ENCODE results near the gene ADH1C.
"Not testable (repeated sequence)": the region's sequence is repeated elsewhere in the genome, so short reads cannot be mapped to it uniquely, and the experiment has no call there.

DNA sequence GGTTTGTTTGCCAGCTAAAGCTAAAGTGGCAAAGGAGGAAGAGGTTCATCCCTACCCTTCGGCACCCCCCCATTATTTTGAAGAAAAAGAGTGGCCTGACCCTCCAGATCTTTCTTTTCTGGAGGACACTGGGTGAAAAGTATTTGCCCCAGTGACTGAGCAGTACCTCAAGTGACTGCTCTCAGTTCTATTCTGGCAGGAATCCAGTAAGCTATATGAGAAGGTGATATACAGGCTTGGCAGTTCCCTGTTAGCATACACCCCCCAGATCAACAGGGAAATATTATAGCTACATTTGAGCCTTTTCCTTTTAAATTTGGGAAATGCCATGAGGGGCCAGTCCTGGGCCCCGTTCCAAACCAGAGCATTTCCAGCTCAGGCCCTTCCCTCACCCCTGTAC lies 15.3 kb upstream of the ADH1C start:
- not testable (repeated sequence) for TF ChIP-seq POLR2A (IDR thresholded peaks at IDR 0.05); POLR2AphosphoS5 (IDR thresholded peaks at IDR 0.05); CTCF (IDR thresholded peaks at IDR 0.05); EP300 (IDR thresholded peaks at IDR 0.05; ENCODE audit: low read depth)
